ENCODE data around the gene AKT3. TPM values are rescaled to one million over a fixed set of nuclear protein-coding genes. Genes with fewer than 3 reads are reported as not detected.

AKT3 gene
- total and polyA plus RNA-seq, 8 donors = 5.5 to 100 (median 13.8) TPM

GRCh38 chr1:243646841-243647240, 203.2 kb downstream of the AKT3 start:
- H3K4me1 ChIP-seq = no peaks in the 10 kb centered on the region
- DNase-seq = no peak
- peaks cover 0 to 9% (median 0%) of the 10 kb centered on the region in 4 donors for H3K9me3 ChIP-seq
- intact Hi-C loops (cut with DNase I; ENCODE audit: low total_unique reads) = no loop called here
- H3K36me3 ChIP-seq = peaks cover 0 to 23% (median 10%) of the 10 kb centered on the region in 4 donors
- TF ChIP-seq EP300 (IDR thresholded peaks at IDR 0.05) = no peak
- no peak for TF ChIP-seq POLR2A (IDR thresholded peaks at IDR 0.05)
- TF ChIP-seq CTCF (IDR thresholded peaks at IDR 0.05) = no peak
- no peak for TF ChIP-seq POLR2AphosphoS5 (IDR thresholded peaks at IDR 0.05)
- 93 to 98% (median 97%) methylated on average over 2 of the region's 2 CpGs for WGBS, 5 donors
- H3K4me3 ChIP-seq = no peak overlapping the region
- H3K27me3 ChIP-seq = no peaks in the 10 kb centered on the region
- no peak overlapping the region for H3K27ac ChIP-seq

GRCh38 chr1:243645281-243645680, 204.8 kb downstream of the AKT3 start:
- Histone ChIP-seq H3K27me3 (no peaks in the 10 kb centered on the region), H3K4me1 (no peaks in the 10 kb centered on the region), H3K27ac (no peak overlapping the region), H3K9me3 (peaks cover 0 to 9% (median 0%) of the 10 kb centered on the region in 4 donors), H3K36me3 (peaks cover 0 to 30% (median 11%) of the 10 kb centered on the region in 4 donors), H3K4me3 (no peak overlapping the region)
- intact Hi-C loops (cut with DNase I; ENCODE audit: low total_unique reads) = no loop called here
- WGBS, 5 donors = 87 to 92% (median 90%) methylated on average over 6 of the region's 6 CpGs
- TF ChIP-seq POLR2A (IDR thresholded peaks at IDR 0.05) = no peak
- TF ChIP-seq CTCF (IDR thresholded peaks at IDR 0.05) = no peak
- no peak for TF ChIP-seq POLR2AphosphoS5 (IDR thresholded peaks at IDR 0.05)
- no peak for TF ChIP-seq EP300 (IDR thresholded peaks at IDR 0.05)
- no peak for DNase-seq

- TF ChIP-seq EP300 (IDR thresholded peaks at IDR 0.05) (no peak), POLR2A (IDR thresholded peaks at IDR 0.05) (no peak), CTCF (IDR thresholded peaks at IDR 0.05) (no peak), POLR2AphosphoS5 (IDR thresholded peaks at IDR 0.05) (no peak)
- H3K4me1 ChIP-seq = no peaks in the 10 kb centered on the region
- no peaks in the 10 kb centered on the region for H3K27me3 ChIP-seq
- H3K9me3 ChIP-seq = peaks cover 0 to 19% (median 2%) of the 10 kb centered on the region in 4 donors
- intact Hi-C loops (cut with DNase I; ENCODE audit: low total_unique reads) = no loop called here
- 66 to 76% (median 74%) methylated on average over 5 of the region's 5 CpGs for WGBS, 5 donors
- H3K4me3 ChIP-seq = no peak overlapping the region
- DNase-seq = no peak
- H3K36me3 ChIP-seq = peaks cover 0 to 40% (median 14%) of the 10 kb centered on the region in 4 donors
- no peak overlapping the region for H3K27ac ChIP-seq
These were observed 207.1 kb downstream of the AKT3 start for GRCh38 chr1:243642936-243643335.

- H3K4me3 ChIP-seq = no peak overlapping the region
- H3K27ac ChIP-seq = no peak overlapping the region
- no peaks in the 10 kb centered on the region for H3K27me3 ChIP-seq
- TF ChIP-seq CTCF (IDR thresholded peaks at IDR 0.05) (no peak), POLR2A (IDR thresholded peaks at IDR 0.05) (no peak), POLR2AphosphoS5 (IDR thresholded peaks at IDR 0.05) (no peak)
- intact Hi-C loops (cut with DNase I; ENCODE audit: low total_unique reads) = no loop called here
- DNase-seq = no peak
- H3K36me3 ChIP-seq = peaks cover 0 to 17% (median 4%) of the 10 kb centered on the region in 4 donors
- no peaks in the 10 kb centered on the region for H3K4me1 ChIP-seq
- 79 to 90% (median 85%) methylated on average over 4 of the region's 4 CpGs for WGBS, 5 donors
- H3K9me3 ChIP-seq = peaks cover 0 to 9% (median 2%) of the 10 kb centered on the region in 4 donors
These were observed 210.9 kb downstream of the AKT3 start for GRCh38 chr1:243639027-243639658.
